Measurements from ENCODE around the gene LRRC36. TPM values are rescaled to one million over a fixed set of nuclear protein-coding genes. Genes with fewer than 3 reads are reported as not detected.
"Not testable (repeated sequence)": the region's sequence is repeated elsewhere in the genome, so short reads cannot be mapped to it uniquely, and the experiment has no call there.

The LRRC36 gene
- total and polyA plus RNA-seq, 8 donors: 1.3 to 16.4 (median 2.4) TPM

- Histone ChIP-seq H3K27ac (peak overlapping the region in 3 of 4 donors; percentile 30 to 83 (median 76)), H3K4me1 (peaks cover 6 to 31% (median 24%) of the 10 kb centered on the region in 3 donors), H3K27me3 (no peaks in the 10 kb centered on the region), H3K4me3 (no peak overlapping the region), H3K36me3 (no peaks in the 10 kb centered on the region), H3K9me3 (no peaks in the 10 kb centered on the region)
- no peak for FAIRE-seq
- ATAC-seq: peak in 1 of 4 donors; percentile 14
- TF ChIP-seq, protein P1, sequence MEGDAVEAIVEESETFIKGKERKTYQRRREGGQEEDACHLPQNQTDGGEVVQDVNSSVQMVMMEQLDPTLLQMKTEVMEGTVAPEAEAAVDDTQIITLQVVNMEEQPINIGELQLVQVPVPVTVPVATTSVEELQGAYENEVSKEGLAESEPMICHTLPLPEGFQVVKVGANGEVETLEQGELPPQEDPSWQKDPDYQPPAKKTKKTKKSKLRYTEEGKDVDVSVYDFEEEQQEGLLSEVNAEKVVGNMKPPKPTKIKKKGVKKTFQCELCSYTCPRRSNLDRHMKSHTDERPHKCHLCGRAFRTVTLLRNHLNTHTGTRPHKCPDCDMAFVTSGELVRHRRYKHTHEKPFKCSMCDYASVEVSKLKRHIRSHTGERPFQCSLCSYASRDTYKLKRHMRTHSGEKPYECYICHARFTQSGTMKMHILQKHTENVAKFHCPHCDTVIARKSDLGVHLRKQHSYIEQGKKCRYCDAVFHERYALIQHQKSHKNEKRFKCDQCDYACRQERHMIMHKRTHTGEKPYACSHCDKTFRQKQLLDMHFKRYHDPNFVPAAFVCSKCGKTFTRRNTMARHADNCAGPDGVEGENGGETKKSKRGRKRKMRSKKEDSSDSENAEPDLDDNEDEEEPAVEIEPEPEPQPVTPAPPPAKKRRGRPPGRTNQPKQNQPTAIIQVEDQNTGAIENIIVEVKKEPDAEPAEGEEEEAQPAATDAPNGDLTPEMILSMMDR (IDR thresholded peaks at IDR 0.05): no peak
- DNase-seq: no peak
- intact Hi-C loops (cut with DNase I): loop anchor here in 1 of 3 donors (5.0 kb wide), 1 partner anchor 38 kb away; no protein-coding TSS in a partner anchor
Measured at GRCh38 chr16:67364600-67365235, 38.1 kb downstream of the LRRC36 start.

GRCh38 chr16:67370661-67371060 lies 44.0 kb downstream of the LRRC36 start:
- H3K9me3 ChIP-seq: no peaks in the 10 kb centered on the region
- DNase-seq (no peak), ATAC-seq (no peak), FAIRE-seq (no peak)
- H3K4me1 ChIP-seq: no peaks in the 10 kb centered on the region
- WGBS, 2 donors: 83 to 91% methylated on average over 4 of the region's 4 CpGs
- no peak overlapping the region for H3K4me3 ChIP-seq
- no peaks in the 10 kb centered on the region for H3K27me3 ChIP-seq
- intact Hi-C loops (cut with DNase I): no loop called here
- H3K27ac ChIP-seq: no peak overlapping the region
- TF ChIP-seq, protein P1 (IDR thresholded peaks at IDR 0.05): no peak
- H3K36me3 ChIP-seq: no peaks in the 10 kb centered on the region

DNA sequence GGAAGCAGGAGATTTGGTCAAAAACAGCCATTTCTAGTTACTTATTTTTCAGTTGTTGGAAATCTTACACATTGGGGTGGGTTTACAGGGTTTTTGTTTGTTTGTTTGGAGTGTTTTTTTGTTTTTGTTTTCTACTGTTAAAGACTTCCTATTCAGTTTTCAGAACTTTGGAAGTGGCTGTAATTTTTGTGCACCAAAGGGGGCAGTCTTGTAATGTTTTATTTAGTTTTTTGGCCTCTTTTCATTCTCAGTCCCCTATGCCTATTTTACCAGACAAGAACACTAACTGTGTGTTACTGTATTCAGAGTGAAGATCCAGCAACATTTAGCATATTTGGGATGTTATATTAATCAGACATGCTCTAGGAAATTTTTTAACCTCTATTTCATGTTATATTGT lies 46.0 kb downstream of the LRRC36 start:
- Histone ChIP-seq H3K27ac (no peak overlapping the region), H3K4me1 (no peaks in the 10 kb centered on the region), H3K36me3 (no peaks in the 10 kb centered on the region), H3K27me3 (no peaks in the 10 kb centered on the region), H3K4me3 (no peak overlapping the region), H3K9me3 (no peaks in the 10 kb centered on the region)
- TF ChIP-seq, protein P1 (IDR thresholded peaks at IDR 0.05): peak in 3 of 4 donors; percentile 9 to 20 (median 13)
- no peak for FAIRE-seq
- intact Hi-C loops (cut with DNase I): no loop called here
- peak; percentile 31 to 80 (median 67) for ATAC-seq
- DNase-seq: no peak

DNA sequence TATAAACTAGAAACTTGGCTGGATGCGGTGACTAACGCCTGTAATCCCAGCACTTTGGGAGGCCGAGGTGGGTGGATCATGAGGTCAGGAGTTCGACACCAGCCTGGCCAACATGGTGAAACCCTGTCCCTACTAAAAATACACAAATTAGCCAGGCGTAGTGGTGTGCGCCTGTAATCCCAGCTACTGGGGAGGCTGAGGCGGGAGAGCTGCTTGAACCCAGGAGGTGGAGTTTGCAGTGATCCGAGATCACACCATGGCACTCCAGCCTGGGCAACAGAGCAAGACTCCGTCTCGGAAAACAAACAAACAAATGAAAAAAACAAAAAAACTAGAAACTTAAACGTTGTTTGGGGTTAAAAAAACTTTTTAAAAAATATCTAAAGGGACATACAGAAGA lies 49.4 kb downstream of the LRRC36 start:
- H3K36me3 ChIP-seq; intact Hi-C loops (cut with DNase I); H3K9me3 ChIP-seq; H3K4me3 ChIP-seq; DNase-seq; H3K27me3 ChIP-seq; FAIRE-seq; H3K4me1 ChIP-seq; H3K27ac ChIP-seq; ATAC-seq: not testable (repeated sequence)
- 87 to 90% methylated on average over 11 of the region's 11 CpGs for WGBS, 2 donors

GRCh38 chr16:67378642-67379041 lies 52.0 kb downstream of the LRRC36 start:
- Histone ChIP-seq H3K27ac (no peak overlapping the region), H3K9me3 (no peaks in the 10 kb centered on the region), H3K36me3 (no peaks in the 10 kb centered on the region), H3K27me3 (no peaks in the 10 kb centered on the region), H3K4me3 (no peak overlapping the region), H3K4me1 (no peaks in the 10 kb centered on the region)
- ATAC-seq: no peak
- DNase-seq: no peak
- WGBS, 2 donors: 59 to 63% methylated on average over 1 of the region's 1 CpG
- intact Hi-C loops (cut with DNase I): no loop called here
- FAIRE-seq: no peak
- TF ChIP-seq, protein P1 (IDR thresholded peaks at IDR 0.05): no peak

Measured in pancreas (tissue), 10 donors.